ENCODE results near the gene THYN1. TPM values are rescaled to one million over a fixed set of nuclear protein-coding genes. Genes with fewer than 3 reads are reported as not detected.
"Not testable (repeated sequence)": the region's sequence is repeated elsewhere in the genome, so short reads cannot be mapped to it uniquely, and the experiment has no call there.

The THYN1 gene
- total RNA-seq, 2 experiments from 2014 or later = 25.7 to 26.0 TPM

- TF ChIP-seq, protein P1, sequence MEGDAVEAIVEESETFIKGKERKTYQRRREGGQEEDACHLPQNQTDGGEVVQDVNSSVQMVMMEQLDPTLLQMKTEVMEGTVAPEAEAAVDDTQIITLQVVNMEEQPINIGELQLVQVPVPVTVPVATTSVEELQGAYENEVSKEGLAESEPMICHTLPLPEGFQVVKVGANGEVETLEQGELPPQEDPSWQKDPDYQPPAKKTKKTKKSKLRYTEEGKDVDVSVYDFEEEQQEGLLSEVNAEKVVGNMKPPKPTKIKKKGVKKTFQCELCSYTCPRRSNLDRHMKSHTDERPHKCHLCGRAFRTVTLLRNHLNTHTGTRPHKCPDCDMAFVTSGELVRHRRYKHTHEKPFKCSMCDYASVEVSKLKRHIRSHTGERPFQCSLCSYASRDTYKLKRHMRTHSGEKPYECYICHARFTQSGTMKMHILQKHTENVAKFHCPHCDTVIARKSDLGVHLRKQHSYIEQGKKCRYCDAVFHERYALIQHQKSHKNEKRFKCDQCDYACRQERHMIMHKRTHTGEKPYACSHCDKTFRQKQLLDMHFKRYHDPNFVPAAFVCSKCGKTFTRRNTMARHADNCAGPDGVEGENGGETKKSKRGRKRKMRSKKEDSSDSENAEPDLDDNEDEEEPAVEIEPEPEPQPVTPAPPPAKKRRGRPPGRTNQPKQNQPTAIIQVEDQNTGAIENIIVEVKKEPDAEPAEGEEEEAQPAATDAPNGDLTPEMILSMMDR (IDR thresholded peaks at IDR 0.05) = no peak
- POLR2A ChIA-PET = no interaction called here
- no peaks in the 10 kb centered on the region for H3K36me3 ChIP-seq (ENCODE audit: insufficient read depth, low read length)
- ATAC-seq (ENCODE audit: poor library complexity) (no peak), DNase-seq (no peak)
- Mint-ChIP-seq H3K27ac (no peak overlapping the region), H3K4me3 (no peak overlapping the region), H3K9me3 (no peaks in the 10 kb centered on the region), H3K4me1 (ENCODE audit: low read depth) (peaks cover under 1% of the 10 kb centered on the region), H3K27me3 (peaks cover under 1% of the 10 kb centered on the region), H3K36me3 (ENCODE audit: low read depth) (no peaks in the 10 kb centered on the region)
- no peaks in the 10 kb centered on the region for H3K4me1 ChIP-seq (ENCODE audit: insufficient read depth, low read length)
- intact Hi-C loops (cut with DNase I, micrococcal nuclease) = no loop called here
- H3K4me3 ChIP-seq (ENCODE audit: low read length) = no peak overlapping the region
- CTCF ChIA-PET = no interaction called here
- H3K27ac ChIP-seq (ENCODE audit: low read depth in 1 of 2, low read length in 2 of 2) = no peak overlapping the region
- peaks cover 3 to 12% of the 10 kb centered on the region in 2 experiments for H3K9me3 ChIP-seq (ENCODE audit: control insufficient read depth in 1 of 2, insufficient read depth in 1 of 2, low read length in 2 of 2)
- peaks cover 4 to 5% of the 10 kb centered on the region in 2 experiments for H3K27me3 ChIP-seq (ENCODE audit: control insufficient read depth in 1 of 2, insufficient read depth in 2 of 2, low read length in 2 of 2)
Measured at GRCh38 chr11:134282121-134283045, 29.2 kb upstream of the THYN1 start.

- POLR2A ChIA-PET; H3K27ac ChIP-seq (ENCODE audit: low read depth in 1 of 2, low read length in 2 of 2); H3K4me3 Mint-ChIP-seq; H3K27me3 ChIP-seq (ENCODE audit: control insufficient read depth in 1 of 2, insufficient read depth in 2 of 2, low read length in 2 of 2); H3K36me3 ChIP-seq (ENCODE audit: insufficient read depth, low read length); H3K27me3 Mint-ChIP-seq; H3K9me3 Mint-ChIP-seq; H3K4me3 ChIP-seq (ENCODE audit: low read length); DNase-seq; H3K27ac Mint-ChIP-seq; H3K4me1 Mint-ChIP-seq (ENCODE audit: low read depth); intact Hi-C loops (cut with DNase I, micrococcal nuclease); H3K36me3 Mint-ChIP-seq (ENCODE audit: low read depth); ATAC-seq (ENCODE audit: poor library complexity); H3K4me1 ChIP-seq (ENCODE audit: insufficient read depth, low read length): not testable (repeated sequence)
- CTCF ChIA-PET = interaction anchor here (1.1 kb wide), 1 partner anchor 26 kb away, joined by 3 read pairs; no protein-coding TSS in a partner anchor
- H3K9me3 ChIP-seq (ENCODE audit: control insufficient read depth in 1 of 2, insufficient read depth in 1 of 2, low read length in 2 of 2) = peaks cover 3 to 18% of the 10 kb centered on the region in 2 experiments
Measured at GRCh38 chr11:134281635-134282034, 28.5 kb upstream of the THYN1 start.

DNA sequence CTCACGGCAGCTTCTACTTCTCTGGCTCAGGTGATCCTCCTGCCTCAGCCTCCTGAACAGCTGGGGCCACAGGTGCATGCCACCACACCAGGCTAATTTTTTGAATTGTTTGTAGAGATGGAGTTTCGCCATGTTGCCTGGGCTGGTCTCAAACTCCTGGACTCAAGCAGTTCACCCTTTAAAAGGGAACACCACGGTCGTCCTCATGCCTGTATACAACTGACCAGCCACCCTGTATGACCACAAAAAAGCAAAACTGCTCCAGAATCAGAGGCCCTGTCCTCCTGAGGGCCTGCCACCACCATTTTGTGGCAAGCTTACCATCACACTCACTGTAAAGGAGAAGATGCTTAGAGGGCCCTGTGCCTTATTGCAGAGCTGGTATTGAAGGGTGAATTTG, 25.2 kb upstream of the THYN1 start:
- H3K4me3 ChIP-seq (ENCODE audit: low read length) = no peak overlapping the region
- peaks cover 12% of the 10 kb centered on the region for H3K36me3 Mint-ChIP-seq (ENCODE audit: low read depth)
- POLR2A ChIA-PET = interaction anchor here (1.6 to 7.2 kb wide), 2 partner anchors 25 to 54 kb away, joined by 4 to 54 read pairs; partner anchors contain the start of genes ACAD8, NCAPD3, THYN1 and VPS26B
- peaks cover 3% of the 10 kb centered on the region for H3K27me3 Mint-ChIP-seq
- TF ChIP-seq, protein P1 (IDR thresholded peaks at IDR 0.05) = no peak
- peaks cover 6% of the 10 kb centered on the region in 2 experiments for H3K27me3 ChIP-seq (ENCODE audit: control insufficient read depth in 1 of 2, insufficient read depth in 2 of 2, low read length in 2 of 2)
- H3K9me3 ChIP-seq (ENCODE audit: control insufficient read depth in 1 of 2, insufficient read depth in 1 of 2, low read length in 2 of 2) = peaks cover 3 to 18% of the 10 kb centered on the region in 2 experiments
- H3K27ac Mint-ChIP-seq = no peak overlapping the region
- peaks cover 15% of the 10 kb centered on the region for H3K4me1 ChIP-seq (ENCODE audit: insufficient read depth, low read length)
- DNase-seq = no peak
- no peaks in the 10 kb centered on the region for H3K36me3 ChIP-seq (ENCODE audit: insufficient read depth, low read length)
- H3K27ac ChIP-seq (ENCODE audit: low read depth in 1 of 2, low read length in 2 of 2) = no peak overlapping the region
- no peaks in the 10 kb centered on the region for H3K9me3 Mint-ChIP-seq
- CTCF ChIA-PET = no interaction called here
- H3K4me3 Mint-ChIP-seq = peak overlapping the region; percentile 15
- no peak for ATAC-seq (ENCODE audit: poor library complexity)
- intact Hi-C loops (cut with DNase I, micrococcal nuclease) = loop anchor here (5.0 kb wide), 2 partner anchors 54 to 71 kb away; partner anchors contain the start of gene GLB1L2 (in 1 of the 2)
- peaks cover 32% of the 10 kb centered on the region for H3K4me1 Mint-ChIP-seq (ENCODE audit: low read depth)

Measured in CD4-positive, alpha-beta T cell (primary cell).